HepG2 (cell line): ENCODE results near the gene BIRC2. TPM values are rescaled to one million over a fixed set of nuclear protein-coding genes. Genes with fewer than 3 reads are reported as not detected.
"Not testable (repeated sequence)": the region's sequence is repeated elsewhere in the genome, so short reads cannot be mapped to it uniquely, and the experiment has no call there.

Source experiments
- ATAC-seq: fragments of 200-7000 bp; cut with Tn5 transposase; 3 replicates; pipeline ENCODE4 v1.9.1; 2020; ENCODE audit warnings: mild to moderate bottlenecking, moderate library complexity
- BruUV-seq: library from RNA; stranded (reverse); fragments of 400-500 nt; replicated peaks from 2 replicates; lab custom pipeline; 2021; lab: Mats Ljungman, UMichigan
- CTCF ChIA-PET: fragments of 300-600 bp; formaldehyde crosslinking; extraction: SDS; loops from one replicate; lab custom pipeline; 2021; ENCODE audit warnings: low total read pairs, inconsistent platforms, low intra/inter-chr PET ratio; lab: Yijun Ruan, JAX
- POLR2A ChIA-PET: fragments of 350-600 bp; sonication (Branson Sonifier 250); formaldehyde crosslinking; loops from one replicate; lab custom pipeline; 2020; ENCODE audit warnings: antibody characterized with exemption, inconsistent platforms; lab: Yijun Ruan, JAX
- DNase-seq: peaks from one replicate; pipeline ENCODE4 v3.0.0-alpha.2; 2015; ENCODE audit warnings: low spot score
- FAIRE-seq: peaks from 3 replicates; lab custom pipeline; 2011; peaks lifted over from hg19 to GRCh38; lab: Jason Lieb, UNC
- H2AFZ ChIP-seq: one replicate; pipeline ENCODE4 v1.6.1; 2011; ENCODE audit warnings: low read length, inconsistent platforms
- H3K27ac ChIP-seq: fragments of 300-600 bp; 3 replicates; pipeline ENCODE4 v1.8.0; 2011; ENCODE audit warnings: mixed run types, mild to moderate bottlenecking, mixed read lengths, low read length, inconsistent platforms; ENCODE audit not compliant: insufficient read depth; ENCODE audit errors: extremely low read length
- H3K27me3 ChIP-seq, 2 experiments: fragments of 200-600 bp in 1 of 2; 2 replicates in 1 of 2; 3 replicates in 1 of 2; pipeline versions ENCODE4 v1.6.0 to v1.8.0; 2011; ENCODE audit warnings: low read length in 2 of 2, mild to moderate bottlenecking in 2 of 2, moderate library complexity in 2 of 2, inconsistent platforms in 1 of 2; ENCODE audit not compliant: insufficient read depth in 2 of 2, control insufficient read depth in 1 of 2
- H3K36me3 ChIP-seq, 2 experiments: fragments of 200-600 bp in 1 of 2; replicated peaks in 1 of 2; 2 replicates in 1 of 2; 3 replicates in 1 of 2; pipeline versions ENCODE4 v1.5.1 to v1.8.0; 2011; ENCODE audit warnings: low read length in 2 of 2, inconsistent platforms in 1 of 2; ENCODE audit not compliant: insufficient read depth in 2 of 2, control insufficient read depth in 1 of 2
- H3K4me1 ChIP-seq: 2 replicates; pipeline ENCODE4 v1.5.1; 2012; ENCODE audit warnings: low read length, inconsistent platforms; ENCODE audit not compliant: insufficient read depth
- H3K4me2 ChIP-seq: 2 replicates; pipeline ENCODE4 v1.6.0; 2011; ENCODE audit warnings: low read depth, low read length, inconsistent platforms
- H3K4me3 ChIP-seq, 3 experiments: fragments of 200-600 bp in 1 of 3; sonication (generic), shearing (Covaris generic) in 1 of 3; replicated peaks in 1 of 3; 2 replicates each; pipeline ENCODE4 v1.5.1; 2011 to 2016; ENCODE audit warnings: low read length in 3 of 3, inconsistent platforms in 2 of 3, low read depth in 2 of 3, mild to moderate bottlenecking in 2 of 3, control low read depth in 1 of 3, mixed read lengths in 1 of 3; ENCODE audit not compliant: insufficient read depth in 1 of 3
- H3K79me2 ChIP-seq: one replicate; pipeline ENCODE4 v1.6.1; 2011; ENCODE audit warnings: low read length, inconsistent platforms; ENCODE audit not compliant: insufficient read depth
- H3K9ac ChIP-seq: 2 replicates; pipeline ENCODE4 v1.6.0; 2011; ENCODE audit warnings: mild to moderate bottlenecking, low read depth, low read length, inconsistent platforms; ENCODE audit not compliant: insufficient read depth
- H3K9me3 ChIP-seq: 2 replicates; pipeline ENCODE4 v1.5.1; 2012; ENCODE audit warnings: mild to moderate bottlenecking, low read length
- H4K20me1 ChIP-seq: 2 replicates; pipeline ENCODE4 v1.6.0; 2011; ENCODE audit warnings: inconsistent platforms, mild to moderate bottlenecking, low read length, moderate library complexity; ENCODE audit not compliant: insufficient read depth
- FOXA3 ChIP-seq: IDR thresholded peaks from 2 replicates; pipeline ENCODE4 v1.6.1; 2016; ENCODE audit warnings: missing genetic modification reagents, missing compliant biosample characterization
- PRPF4 ChIP-seq: fragments of 200-400 bp; formaldehyde crosslinking; IDR thresholded peaks from 2 replicates; pipeline ENCODE4 v1.6.1; 2016; ENCODE audit warnings: low read length, low read depth; ENCODE audit not compliant: poor library complexity, severe bottlenecking
- RXRB ChIP-seq: IDR thresholded peaks from 2 replicates; pipeline ENCODE4 v1.6.1; 2016; ENCODE audit warnings: borderline replicate concordance, missing genetic modification reagents, missing compliant biosample characterization
- SAFB2 ChIP-seq: sonication (generic); formaldehyde crosslinking; IDR thresholded peaks from 2 replicates; pipeline ENCODE4 v1.5.1; 2020; ENCODE audit warnings: missing genetic modification reagents, low read depth, mild to moderate bottlenecking, borderline replicate concordance
- TCF12 ChIP-seq, 2 experiments: fragments of 450-650 bp in 1 of 2; sonication (generic) in 1 of 2; formaldehyde crosslinking in 1 of 2; IDR thresholded peaks; 2 replicates each; pipeline versions ENCODE4 v1.6.1 to v1.8.0; 2017 to 2022; ENCODE audit warnings: antibody characterized with exemption in 1 of 2, mild to moderate bottlenecking in 1 of 2, missing genetic modification reagents in 1 of 2, moderate library complexity in 1 of 2
- YEATS2 ChIP-seq: sonication (generic); formaldehyde crosslinking; IDR thresholded peaks from 2 replicates; pipeline ENCODE4 v1.4.0; 2020; ENCODE audit warnings: missing genetic modification reagents, borderline replicate concordance
- ZFX ChIP-seq: sonication (generic); formaldehyde crosslinking; IDR thresholded peaks from 2 replicates; pipeline ENCODE4 v1.4.0; 2020; ENCODE audit warnings: mild to moderate bottlenecking, low read depth, missing genetic modification reagents, moderate library complexity
- ZNF460 ChIP-seq: sonication (generic); formaldehyde crosslinking; IDR thresholded peaks from 2 replicates; pipeline ENCODE4 v1.5.1; 2020; ENCODE audit warnings: missing genetic modification reagents, mild to moderate bottlenecking, borderline replicate concordance
- ZNF572 ChIP-seq: sonication (generic); formaldehyde crosslinking; IDR thresholded peaks from 2 replicates; pipeline ENCODE4 v1.5.1; 2020; ENCODE audit warnings: mild to moderate bottlenecking, missing genetic modification reagents
- ZNF670 ChIP-seq: sonication (generic); formaldehyde crosslinking; IDR thresholded peaks from 2 replicates; pipeline ENCODE4 v1.8.0; 2022; ENCODE audit warnings: mild to moderate bottlenecking, missing genetic modification reagents, borderline replicate concordance
- WGBS: methylation state at CpG from one replicate; pipeline ENCODE4 v1.1.6; 2017; ENCODE audit warnings: low lambda C conversion rate; 5-methylcytosine and 5-hydroxymethylcytosine counted together
- in situ Hi-C: cut with HindIII; loops from 2 replicates; pipeline ENCODE4 v1.10.0; 2017; ENCODE audit warnings: low pct_unique_long_range_greater_than_20kb; ENCODE audit not compliant: extremely low pct_ligation_motif_present
- intact Hi-C: fragments of 100-400 bp; cut with micrococcal nuclease; formaldehyde crosslinking; loops from one replicate; pipeline ENCODE4 v1.10.0; 2022; ENCODE audit not compliant: unreplicated experiment
- polyA plus RNA-seq, 8 experiments: library from polyadenylated mRNA; depleted of rRNA in 3 of 8; stranded (reverse) in 7 of 8; unstranded in 1 of 8; fragments of >200 nt; fragmentation: Illumina TruSeq in 4 of 8; extraction: Trizol in 4 of 8; gene quantifications; 2 replicates each; pipeline versions ENCODE4 v1.2.1 to v1.2.3, GENCODE V29; 2011 to 2016; ENCODE audit warnings: low read depth in 4 of 8, missing spikeins in 1 of 8, mixed read lengths in 1 of 8; ENCODE audit not compliant: insufficient read depth in 1 of 8
- total RNA-seq, 5 experiments: library from RNA; depleted of rRNA; stranded (reverse); fragments of >200 nt; fragmentation: Illumina TruSeq; extraction: Trizol; gene quantifications; 2 replicates each; pipeline ENCODE4 v1.2.3, GENCODE V29; 2016; ENCODE audit warnings: low read depth in 1 of 5
- TF ChIP-seq, protein P1 (sequence below): sonication (generic); formaldehyde crosslinking; conservative IDR thresholded peaks from 2 replicates; pipeline ENCODE4 v1.4.0; 2020; ENCODE audit warnings: missing genetic modification reagents
- TF ChIP-seq, protein P2 (sequence below): IDR thresholded peaks from 2 replicates; pipeline ENCODE4 v1.6.1; 2016; ENCODE audit warnings: low read depth
- TF ChIP-seq, protein P3 (sequence below): sonication (generic); formaldehyde crosslinking; IDR thresholded peaks from 2 replicates; pipeline ENCODE4 v1.4.0; 2020; ENCODE audit warnings: mild to moderate bottlenecking, low read depth, missing genetic modification reagents

BIRC2 gene
- total and polyA plus RNA-seq, 2 of the 13 experiments (the other 11 are each of a cell fraction or from before 2014, with no cell fraction given): 61.7 to 62.2 TPM

DNA sequence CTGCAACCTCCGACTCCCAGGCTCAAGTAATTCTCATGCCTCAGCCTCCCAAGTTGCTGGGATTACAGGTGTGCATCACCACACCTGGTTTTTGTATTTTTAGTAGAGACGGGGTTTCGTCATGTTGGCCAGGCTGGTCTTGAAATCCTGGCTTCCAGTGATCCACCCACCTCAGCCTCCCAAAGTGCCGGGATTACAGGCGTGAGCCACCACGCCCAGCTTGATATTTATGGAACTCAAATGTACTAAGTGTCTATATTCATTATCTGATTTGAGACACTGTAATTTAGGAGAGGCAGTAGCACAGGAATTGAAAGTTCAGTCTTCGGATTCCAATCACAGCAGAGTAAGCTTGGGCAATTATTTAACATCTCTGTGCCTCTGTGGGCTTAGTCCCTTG, 5.7 kb upstream of the BIRC2 start:
- not testable (repeated sequence) for FAIRE-seq, H3K36me3 ChIP-seq, H3K4me2 ChIP-seq, H3K27ac ChIP-seq, H3K4me3 ChIP-seq, H2AFZ ChIP-seq, H3K9ac ChIP-seq, H3K27me3 ChIP-seq, BruUV-seq, DNase-seq, H4K20me1 ChIP-seq, H3K79me2 ChIP-seq, H3K9me3 ChIP-seq
- ATAC-seq: peak; percentile 38
- in situ Hi-C loops (loop anchor here (5.0 to 10.0 kb wide), 2 partner anchors 153 to 271 kb away; no protein-coding TSS in a partner anchor), intact Hi-C loops (loop anchor here (1.0 to 5.0 kb wide), 4 partner anchors 154 to 325 kb away; no protein-coding TSS in a partner anchor)
- CTCF ChIA-PET: interaction anchor here (1.2 to 1.6 kb wide), 5 partner anchors 53 to 325 kb away, joined by 4 to 19 read pairs (median 9); no protein-coding TSS in a partner anchor
- 0 out of 2 replicates have a peak, but pooled peaks have one; percentile 33 for TF ChIP-seq ZNF670 (CRISPR knock-in tag)
- peak; percentile 22; the same call in 1 of the 2 replicates for TF ChIP-seq ZNF460 (CRISPR knock-in tag)
- 0 out of 2 replicates have a peak, but pooled peaks have one; percentile 4 for TF ChIP-seq ZFX
- peaks cover 30% of the 10 kb centered on the region for H3K4me1 ChIP-seq
- 56% methylated on average over 7 of the region's 7 CpGs for WGBS
- POLR2A ChIA-PET: interaction anchor here (0.9 to 2.1 kb wide), 3 partner anchors 155 to 325 kb away, joined by 3 to 6 read pairs (median 3); no protein-coding TSS in a partner anchor

DNA sequence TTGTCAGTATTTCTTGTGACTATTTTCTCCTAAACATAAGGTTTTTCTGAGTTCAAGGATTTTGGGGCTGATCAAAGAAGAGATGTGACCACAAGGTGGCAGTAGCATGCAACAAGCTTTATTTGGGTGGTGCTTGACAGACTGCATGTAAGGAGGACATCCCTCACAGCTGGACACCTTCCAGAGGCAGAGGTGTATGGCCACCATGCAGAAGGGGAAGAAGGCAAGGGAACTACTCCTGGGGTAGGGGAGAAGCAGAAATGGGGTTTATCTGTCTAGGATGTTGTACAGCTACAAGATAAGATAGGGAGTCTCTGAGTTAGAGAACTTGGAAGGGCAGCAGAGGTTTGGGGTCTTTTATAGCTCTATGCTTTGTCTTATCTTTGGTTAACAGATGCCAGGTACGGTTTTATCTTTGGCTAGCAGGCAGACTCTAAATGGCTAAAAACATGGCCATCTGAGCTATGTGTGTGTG, 5.1 kb upstream of the BIRC2 start:
- WGBS: 50% methylated on average over 1 of the region's 1 CpG
- intact Hi-C loops (loop anchor here (1.0 to 5.0 kb wide), 4 partner anchors 153 to 324 kb away; no protein-coding TSS in a partner anchor), in situ Hi-C loops (loop anchor here (5.0 to 10.0 kb wide), 2 partner anchors 153 to 270 kb away; no protein-coding TSS in a partner anchor)
- Histone ChIP-seq H3K4me3 (no peak overlapping the region), H3K4me2 (no peak overlapping the region), H3K79me2 (peaks cover 3% of the 10 kb centered on the region), H3K36me3 (no peaks in the 10 kb centered on the region), H3K9ac (no peak overlapping the region), H2AFZ (peak overlapping the region; percentile 39), H4K20me1 (no peaks in the 10 kb centered on the region), H3K27me3 (no peaks in the 10 kb centered on the region; a peak in 1 of 5 replicates), H3K4me1 (peaks cover 30% of the 10 kb centered on the region), H3K9me3 (no peaks in the 10 kb centered on the region), H3K27ac (no peak overlapping the region)
- peak; percentile 82 for FAIRE-seq
- ChIA-PET POLR2A (interaction anchor here (0.9 to 2.1 kb wide), 3 partner anchors 154 to 325 kb away, joined by 3 to 6 read pairs (median 3); no protein-coding TSS in a partner anchor), CTCF (interaction anchor here (1.2 to 1.6 kb wide), 5 partner anchors 54 to 324 kb away, joined by 4 to 19 read pairs (median 9); no protein-coding TSS in a partner anchor)
- peak; percentile 78 for DNase-seq
- ATAC-seq: peak; percentile 86
- BruUV-seq: no TSS peak
- TF ChIP-seq, protein P1, sequence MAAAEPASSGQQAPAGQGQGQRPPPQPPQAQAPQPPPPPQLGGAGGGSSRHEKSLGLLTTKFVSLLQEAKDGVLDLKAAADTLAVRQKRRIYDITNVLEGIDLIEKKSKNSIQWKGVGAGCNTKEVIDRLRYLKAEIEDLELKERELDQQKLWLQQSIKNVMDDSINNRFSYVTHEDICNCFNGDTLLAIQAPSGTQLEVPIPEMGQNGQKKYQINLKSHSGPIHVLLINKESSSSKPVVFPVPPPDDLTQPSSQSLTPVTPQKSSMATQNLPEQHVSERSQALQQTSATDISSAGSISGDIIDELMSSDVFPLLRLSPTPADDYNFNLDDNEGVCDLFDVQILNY (CRISPR knock-in tag): no peak
- TF ChIP-seq ZNF572 (CRISPR knock-in tag): no peak
- no peak for TF ChIP-seq PRPF4
- TF ChIP-seq SAFB2 (CRISPR knock-in tag): no peak
- TF ChIP-seq, protein P2, sequence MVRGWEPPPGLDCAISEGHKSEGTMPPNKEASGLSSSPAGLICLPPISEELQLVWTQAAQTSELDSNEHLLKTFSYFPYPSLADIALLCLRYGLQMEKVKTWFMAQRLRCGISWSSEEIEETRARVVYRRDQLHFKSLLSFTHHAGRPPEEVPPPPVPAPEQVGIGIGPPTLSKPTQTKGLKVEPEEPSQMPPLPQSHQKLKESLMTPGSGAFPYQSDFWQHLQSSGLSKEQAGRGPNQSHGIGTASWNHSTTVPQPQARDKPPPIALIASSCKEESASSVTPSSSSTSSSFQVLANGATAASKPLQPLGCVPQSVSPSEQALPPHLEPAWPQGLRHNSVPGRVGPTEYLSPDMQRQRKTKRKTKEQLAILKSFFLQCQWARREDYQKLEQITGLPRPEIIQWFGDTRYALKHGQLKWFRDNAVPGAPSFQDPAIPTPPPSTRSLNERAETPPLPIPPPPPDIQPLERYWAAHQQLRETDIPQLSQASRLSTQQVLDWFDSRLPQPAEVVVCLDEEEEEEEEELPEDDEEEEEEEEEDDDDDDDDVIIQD (CRISPR knock-in tag): 0 out of 2 replicates have a peak, but pooled peaks have one; percentile 28
- TF ChIP-seq YEATS2 (CRISPR knock-in tag): no peak; the same call in 1 of the 2 replicates
- no peak for TF ChIP-seq TCF12 (IDR thresholded peaks at IDR 0.05)
- TF ChIP-seq TCF12 (CRISPR knock-in tag; IDR thresholded peaks at IDR 0.05): no peak
- 0 out of 2 replicates have a peak, but pooled peaks have one; percentile 13 for TF ChIP-seq FOXA3 (CRISPR knock-in tag)
- TF ChIP-seq, protein P3, sequence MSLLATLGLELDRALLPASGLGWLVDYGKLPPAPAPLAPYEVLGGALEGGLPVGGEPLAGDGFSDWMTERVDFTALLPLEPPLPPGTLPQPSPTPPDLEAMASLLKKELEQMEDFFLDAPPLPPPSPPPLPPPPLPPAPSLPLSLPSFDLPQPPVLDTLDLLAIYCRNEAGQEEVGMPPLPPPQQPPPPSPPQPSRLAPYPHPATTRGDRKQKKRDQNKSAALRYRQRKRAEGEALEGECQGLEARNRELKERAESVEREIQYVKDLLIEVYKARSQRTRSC (CRISPR knock-in tag): no peak
- TF ChIP-seq RXRB (CRISPR knock-in tag): peak; percentile 55; the same call in 1 of the 2 replicates
